ENCODE results near the gene TMEM156.

DNA sequence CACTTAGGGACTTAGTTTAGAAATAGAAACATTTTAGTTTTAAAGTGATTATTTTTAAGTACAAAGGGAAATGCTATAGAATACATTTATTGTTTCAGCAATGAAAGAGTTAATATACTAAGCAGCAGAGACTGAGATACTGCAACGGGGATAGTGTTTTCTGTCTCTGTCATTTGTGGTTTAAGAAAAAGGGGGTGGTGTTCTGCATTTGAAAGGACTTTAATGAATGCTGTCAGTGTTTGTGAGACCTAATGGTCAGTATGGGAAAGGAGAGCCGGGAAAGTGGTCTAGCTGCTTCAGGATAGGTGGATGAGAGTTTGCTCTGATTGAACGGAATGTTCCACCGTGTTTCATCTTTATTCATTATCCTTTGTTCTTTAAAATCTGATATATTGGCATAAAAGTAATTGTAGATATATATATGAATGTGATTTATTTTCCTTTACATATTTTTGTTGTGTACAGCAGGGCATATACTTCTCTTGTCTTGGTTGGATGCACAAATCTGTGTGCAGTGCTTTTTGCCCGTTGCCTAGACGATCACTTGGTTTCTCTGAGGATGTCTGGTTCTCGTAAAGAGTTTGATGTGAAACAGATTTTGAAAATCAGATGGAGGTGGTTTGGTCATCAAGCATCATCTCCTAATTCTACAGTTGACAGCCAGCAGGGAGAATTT lies 30.0 kb upstream of the TMEM156 start, which contains the start of gene KLHL5:
- TF ChIP-seq POLR2A (IDR thresholded peaks at IDR 0.05), result no peak
- TF ChIP-seq, protein P1, sequence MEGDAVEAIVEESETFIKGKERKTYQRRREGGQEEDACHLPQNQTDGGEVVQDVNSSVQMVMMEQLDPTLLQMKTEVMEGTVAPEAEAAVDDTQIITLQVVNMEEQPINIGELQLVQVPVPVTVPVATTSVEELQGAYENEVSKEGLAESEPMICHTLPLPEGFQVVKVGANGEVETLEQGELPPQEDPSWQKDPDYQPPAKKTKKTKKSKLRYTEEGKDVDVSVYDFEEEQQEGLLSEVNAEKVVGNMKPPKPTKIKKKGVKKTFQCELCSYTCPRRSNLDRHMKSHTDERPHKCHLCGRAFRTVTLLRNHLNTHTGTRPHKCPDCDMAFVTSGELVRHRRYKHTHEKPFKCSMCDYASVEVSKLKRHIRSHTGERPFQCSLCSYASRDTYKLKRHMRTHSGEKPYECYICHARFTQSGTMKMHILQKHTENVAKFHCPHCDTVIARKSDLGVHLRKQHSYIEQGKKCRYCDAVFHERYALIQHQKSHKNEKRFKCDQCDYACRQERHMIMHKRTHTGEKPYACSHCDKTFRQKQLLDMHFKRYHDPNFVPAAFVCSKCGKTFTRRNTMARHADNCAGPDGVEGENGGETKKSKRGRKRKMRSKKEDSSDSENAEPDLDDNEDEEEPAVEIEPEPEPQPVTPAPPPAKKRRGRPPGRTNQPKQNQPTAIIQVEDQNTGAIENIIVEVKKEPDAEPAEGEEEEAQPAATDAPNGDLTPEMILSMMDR (IDR thresholded peaks at IDR 0.05), result no peak

All from Peyer's patch (tissue), 4 donors.